ENCODE measurements around the gene PYY.

Gene PYY

GRCh38 chr17:43917348-43918025 is 36.3 kb downstream of the PYY start:
- ATAC-seq (replicated peaks; ENCODE audit: extremely low read depth, poor library complexity, severe bottlenecking), result peak; percentile 62
- H3K27me3 Mint-ChIP-seq, result peaks cover 9% of the 10 kb centered on the region
- no peaks in the 10 kb centered on the region for H3K4me1 Mint-ChIP-seq
- H3K9me3 Mint-ChIP-seq, result no peaks in the 10 kb centered on the region
- H3K4me3 Mint-ChIP-seq, result peak overlapping the region; percentile 40
- H3K27ac Mint-ChIP-seq (ENCODE audit: low read depth), result no peak overlapping the region
- no peaks in the 10 kb centered on the region for H3K36me3 Mint-ChIP-seq (ENCODE audit: insufficient read depth)
- no peak for DNase-seq (ENCODE audit: low spot score in 2 of 2)

- Mint-ChIP-seq H3K36me3 (ENCODE audit: insufficient read depth) (no peaks in the 10 kb centered on the region), H3K4me3 (peak overlapping the region; percentile 40), H3K27me3 (peaks cover 9% of the 10 kb centered on the region), H3K4me1 (no peaks in the 10 kb centered on the region), H3K27ac (ENCODE audit: low read depth) (no peak overlapping the region), H3K9me3 (no peaks in the 10 kb centered on the region)
- DNase-seq (ENCODE audit: low spot score in 2 of 2) (no peak), ATAC-seq (replicated peaks; ENCODE audit: extremely low read depth, poor library complexity, severe bottlenecking) (peak; percentile 28)
These were observed 36.8 kb downstream of the PYY start for GRCh38 chr17:43917016-43917347.

GRCh38 chr17:43916385-43916784 is 37.4 kb downstream of the PYY start:
- no peak for DNase-seq (ENCODE audit: low spot score in 2 of 2)
- Mint-ChIP-seq H3K9me3 (no peaks in the 10 kb centered on the region), H3K4me1 (no peaks in the 10 kb centered on the region), H3K27ac (ENCODE audit: low read depth) (no peak overlapping the region), H3K4me3 (no peak overlapping the region), H3K27me3 (peaks cover 9% of the 10 kb centered on the region), H3K36me3 (ENCODE audit: insufficient read depth) (no peaks in the 10 kb centered on the region)
- no peak for ATAC-seq (replicated peaks; ENCODE audit: extremely low read depth, poor library complexity, severe bottlenecking)

- peaks cover 9% of the 10 kb centered on the region for H3K27me3 Mint-ChIP-seq
- no peak for DNase-seq (ENCODE audit: low spot score in 2 of 2)
- ATAC-seq (replicated peaks; ENCODE audit: extremely low read depth, poor library complexity, severe bottlenecking), result no peak
- no peaks in the 10 kb centered on the region for H3K36me3 Mint-ChIP-seq (ENCODE audit: insufficient read depth)
- no peak overlapping the region for H3K4me3 Mint-ChIP-seq
- H3K4me1 Mint-ChIP-seq, result no peaks in the 10 kb centered on the region
- no peaks in the 10 kb centered on the region for H3K9me3 Mint-ChIP-seq
- no peak overlapping the region for H3K27ac Mint-ChIP-seq (ENCODE audit: low read depth)
These were observed 38.2 kb downstream of the PYY start for GRCh38 chr17:43915559-43915958.

- H3K36me3 Mint-ChIP-seq (ENCODE audit: insufficient read depth), result no peaks in the 10 kb centered on the region
- H3K9me3 Mint-ChIP-seq, result no peaks in the 10 kb centered on the region
- H3K27ac Mint-ChIP-seq (ENCODE audit: low read depth), result no peak overlapping the region
- DNase-seq (ENCODE audit: low spot score in 2 of 2) (no peak), ATAC-seq (replicated peaks; ENCODE audit: extremely low read depth, poor library complexity, severe bottlenecking) (no peak)
- H3K4me3 Mint-ChIP-seq, result no peak overlapping the region
- H3K4me1 Mint-ChIP-seq, result no peaks in the 10 kb centered on the region
- peaks cover 8% of the 10 kb centered on the region for H3K27me3 Mint-ChIP-seq
These were observed 39.3 kb downstream of the PYY start for GRCh38 chr17:43914451-43914850.

- Mint-ChIP-seq H3K4me1 (no peaks in the 10 kb centered on the region), H3K27me3 (no peaks in the 10 kb centered on the region), H3K36me3 (ENCODE audit: insufficient read depth) (no peaks in the 10 kb centered on the region), H3K9me3 (no peaks in the 10 kb centered on the region), H3K27ac (ENCODE audit: low read depth) (no peak overlapping the region), H3K4me3 (no peak overlapping the region)
- ATAC-seq (replicated peaks; ENCODE audit: extremely low read depth, poor library complexity, severe bottlenecking) (no peak), DNase-seq (ENCODE audit: low spot score in 2 of 2) (no peak)
These were observed 40.2 kb downstream of the PYY start for GRCh38 chr17:43913584-43913983.

- DNase-seq (ENCODE audit: low spot score in 2 of 2) (no peak), ATAC-seq (replicated peaks; ENCODE audit: extremely low read depth, poor library complexity, severe bottlenecking) (no peak)
- Mint-ChIP-seq H3K36me3 (ENCODE audit: insufficient read depth) (no peaks in the 10 kb centered on the region), H3K4me1 (no peaks in the 10 kb centered on the region), H3K27me3 (no peaks in the 10 kb centered on the region), H3K4me3 (no peak overlapping the region), H3K9me3 (no peaks in the 10 kb centered on the region), H3K27ac (ENCODE audit: low read depth) (no peak overlapping the region)
These were observed 41.0 kb downstream of the PYY start for GRCh38 chr17:43912635-43913304.

- no peak overlapping the region for H3K4me3 Mint-ChIP-seq
- no peak for DNase-seq (ENCODE audit: low spot score in 2 of 2)
These were observed 41.8 kb downstream of the PYY start for GRCh38 chr17:43911904-43912303.

GRCh38 chr17:43909537-43910231 is 44.1 kb downstream of the PYY start:
- no peak for ATAC-seq (replicated peaks; ENCODE audit: extremely low read depth, poor library complexity, severe bottlenecking)
- no peaks in the 10 kb centered on the region for H3K36me3 Mint-ChIP-seq (ENCODE audit: insufficient read depth)
- DNase-seq (ENCODE audit: low spot score in 2 of 2), result no peak
- no peak overlapping the region for H3K27ac Mint-ChIP-seq (ENCODE audit: low read depth)
- H3K9me3 Mint-ChIP-seq, result no peaks in the 10 kb centered on the region
- peaks cover 17% of the 10 kb centered on the region for H3K27me3 Mint-ChIP-seq
- H3K4me3 Mint-ChIP-seq, result no peak overlapping the region
- peaks cover 16% of the 10 kb centered on the region for H3K4me1 Mint-ChIP-seq

More at GRCh38 chr17:43911904-43912303, 41.8 kb downstream of the PYY start:
- Mint-ChIP-seq H3K4me1 (peaks cover 8% of the 10 kb centered on the region), H3K27me3 (peaks cover 4% of the 10 kb centered on the region), H3K9me3 (no peaks in the 10 kb centered on the region), H3K27ac (ENCODE audit: low read depth) (no peak overlapping the region), H3K36me3 (ENCODE audit: insufficient read depth) (no peaks in the 10 kb centered on the region)
- ATAC-seq (replicated peaks; ENCODE audit: extremely low read depth, poor library complexity, severe bottlenecking), result no peak

GRCh38 chr17:43907998-43908721 is 45.6 kb downstream of the PYY start:
- H3K4me1 Mint-ChIP-seq, result peaks cover 16% of the 10 kb centered on the region
- DNase-seq (ENCODE audit: low spot score in 2 of 2) (no peak), ATAC-seq (replicated peaks; ENCODE audit: extremely low read depth, poor library complexity, severe bottlenecking) (peak; percentile 44)
- no peak overlapping the region for H3K27ac Mint-ChIP-seq (ENCODE audit: low read depth)
- peak overlapping the region; percentile 82 for H3K4me3 Mint-ChIP-seq
- H3K36me3 Mint-ChIP-seq (ENCODE audit: insufficient read depth), result no peaks in the 10 kb centered on the region
- no peaks in the 10 kb centered on the region for H3K9me3 Mint-ChIP-seq
- peaks cover 29% of the 10 kb centered on the region for H3K27me3 Mint-ChIP-seq

- peak; percentile 24 to 45 for DNase-seq (ENCODE audit: low spot score in 2 of 2)
- H3K4me3 Mint-ChIP-seq, result peak within 1 kb of the TSS; percentile 82
- no peaks in the 10 kb centered on the region for H3K36me3 Mint-ChIP-seq (ENCODE audit: insufficient read depth)
- peaks cover 16% of the 10 kb centered on the region for H3K4me1 Mint-ChIP-seq
- peak; percentile 49 for ATAC-seq (replicated peaks; ENCODE audit: extremely low read depth, poor library complexity, severe bottlenecking)
- H3K27ac Mint-ChIP-seq (ENCODE audit: low read depth), result peak within 1 kb of the TSS; percentile 76
- peaks cover 29% of the 10 kb centered on the region for H3K27me3 Mint-ChIP-seq
- H3K9me3 Mint-ChIP-seq, result no peaks in the 10 kb centered on the region
These were observed 46.2 kb downstream of the PYY start, which contains the start of gene MPP2 for GRCh38 chr17:43907425-43907981. Gene MPP2, minus strand, starts transcription at chr17:43907536. Its CDS starts 3,076 bp downstream, at chr17:43904460.

GRCh38 chr17:43906951-43907424 is 46.8 kb downstream of the PYY start:
- Mint-ChIP-seq H3K4me1 (peaks cover 16% of the 10 kb centered on the region), H3K4me3 (peak overlapping the region; percentile 82), H3K36me3 (ENCODE audit: insufficient read depth) (no peaks in the 10 kb centered on the region), H3K9me3 (no peaks in the 10 kb centered on the region), H3K27ac (ENCODE audit: low read depth) (peak overlapping the region; percentile 76), H3K27me3 (peaks cover 31% of the 10 kb centered on the region)
- DNase-seq (ENCODE audit: low spot score in 2 of 2) (no peak), ATAC-seq (replicated peaks; ENCODE audit: extremely low read depth, poor library complexity, severe bottlenecking) (peak; percentile 64)

All from central memory CD8-positive, alpha-beta T cell (primary cell).